Stomach (tissue), 9 donors: ENCODE data around the gene RTN4RL1. TPM values are rescaled to one million over a fixed set of nuclear protein-coding genes. Genes with fewer than 3 reads are reported as not detected.

Experiments
- DNase-seq, 2 donors: peaks; one replicate each; pipeline versions ENCODE4 v3.0.0 to v3.0.0-alpha.2; 2013 to 2019
- H3K27ac ChIP-seq, 5 donors: fragments of 200-600 bp in 4 of 5; sonication (generic) in 4 of 5; one replicate each; pipeline ENCODE4 v1.5.1; 2013 to 2019; ENCODE audit warnings: mild to moderate bottlenecking in 1 of 5, moderate library complexity in 1 of 5
- H3K27me3 ChIP-seq, 3 donors: fragments of 200-600 bp; sonication (generic); one replicate each; pipeline ENCODE4 v1.5.1; 2017 to 2019; ENCODE audit warnings: mixed run types in 1 of 3
- H3K36me3 ChIP-seq, 4 donors: fragments of 200-600 bp; sonication (generic); 1 replicate in 3 of 4; 2 replicates in 1 of 4; pipeline ENCODE4 v1.5.1; 2016 to 2019
- H3K4me1 ChIP-seq, 4 donors: fragments of 200-600 bp; sonication (generic); one replicate each; pipeline ENCODE4 v1.5.1; 2016 to 2019
- H3K4me3 ChIP-seq, 4 donors: fragments of 200-600 bp; sonication (generic) in 3 of 4; one replicate each; pipeline ENCODE4 v1.5.1; 2016 to 2019; ENCODE audit warnings: mild to moderate bottlenecking in 1 of 4
- H3K9me3 ChIP-seq, 4 donors: fragments of 200-600 bp; sonication (generic); one replicate each; pipeline ENCODE4 v1.5.1; 2016 to 2019
- EP300 ChIP-seq: sonication (generic); formaldehyde crosslinking; IDR thresholded peaks from one replicate; pipeline ENCODE4 v1.6.1; 2017; ENCODE audit warnings: antibody characterized with exemption
- POLR2A ChIP-seq, 4 donors: fragments of 450-650 bp; IDR thresholded peaks; one replicate each; pipeline ENCODE4 v1.6.1; 2016; ENCODE audit warnings: antibody characterized with exemption in 4 of 4, control low read depth in 2 of 4, mild to moderate bottlenecking in 1 of 4, moderate library complexity in 1 of 4
- POLR2AphosphoS5 ChIP-seq, 3 donors: sonication (generic); formaldehyde crosslinking; IDR thresholded peaks; one replicate each; pipeline ENCODE4 v1.6.1; 2016; ENCODE audit warnings: antibody characterized with exemption in 3 of 3
- WGBS, 5 donors: extraction: QIAGEN DNeasy Blood & Tissue Kit in 3 of 5; methylation state at CpG; one replicate each; pipeline versions ENCODE4 v1.1.5 to v1.1.7; 2013 to 2018; 5-methylcytosine and 5-hydroxymethylcytosine counted together
- intact Hi-C: fragments of 100-400 bp; cut with DNase I; formaldehyde crosslinking; loops from one replicate; pipeline ENCODE4 v1.15.1; 2023; ENCODE audit warnings: low total_unique reads
- polyA plus RNA-seq, 3 donors: library from polyadenylated mRNA; stranded (reverse); fragments of 200-250 nt; gene quantifications; one replicate each; pipeline ENCODE4 v1.2.3, GENCODE V29; 2013
- total RNA-seq, 5 donors: library from RNA; depleted of rRNA; stranded (reverse); fragments of >200 nt; gene quantifications; one replicate each; pipeline versions ENCODE4 v1.1.0 to v1.2.3, GENCODE V29; 2014 to 2016
- TF ChIP-seq, protein P1 (sequence below), 7 experiments: fragments of 450-650 bp in 4 of 7; fragments of 200-600 bp in 3 of 7; sonication (generic) in 3 of 7; IDR thresholded peaks; one replicate each; pipeline ENCODE4 v1.5.1; 2016 to 2019; ENCODE audit warnings: antibody characterized with exemption in 7 of 7, control low read depth in 2 of 7, mild to moderate bottlenecking in 1 of 7
- donor health status: healthy with polysubstance abuse.
- donor health status: Bipolar disorder and iron deficiency.
- donor health status: healthy.

RTN4RL1 gene
- total and polyA plus RNA-seq, 8 donors: 0.50 to 0.92 (median 0.72) TPM; not detected in 4

DNA sequence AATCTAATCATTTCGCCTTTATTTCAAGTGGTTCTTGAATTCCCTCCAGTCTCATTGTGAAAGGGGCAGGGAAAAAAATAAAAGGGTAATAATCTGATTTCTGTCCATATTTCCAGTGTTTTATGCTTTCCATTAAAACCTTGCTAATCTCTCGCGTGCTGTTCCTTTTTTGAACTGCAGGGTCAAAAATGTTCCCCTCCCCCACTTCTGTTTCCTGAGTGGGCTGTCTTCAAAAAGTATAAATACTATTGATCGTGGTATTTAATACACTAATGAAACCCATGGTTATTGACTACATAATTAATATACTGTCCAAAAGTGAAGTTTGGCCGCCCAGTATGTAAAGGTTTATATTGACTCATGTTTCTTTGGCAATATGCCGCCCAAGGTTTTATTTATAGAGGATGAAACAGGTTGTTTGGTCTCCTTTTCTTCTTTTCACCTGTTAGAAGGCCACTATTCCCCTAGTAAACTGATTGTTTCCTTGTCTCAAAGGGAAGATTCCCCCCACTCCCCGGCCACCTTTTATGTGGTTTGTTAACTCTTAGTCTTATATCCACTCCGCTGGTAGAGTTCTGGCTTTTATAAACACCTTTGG lies 125.6 kb downstream of the RTN4RL1 start:
- no peak for TF ChIP-seq EP300
- TF ChIP-seq POLR2AphosphoS5 (IDR thresholded peaks at IDR 0.05): no peak
- TF ChIP-seq, protein P1, sequence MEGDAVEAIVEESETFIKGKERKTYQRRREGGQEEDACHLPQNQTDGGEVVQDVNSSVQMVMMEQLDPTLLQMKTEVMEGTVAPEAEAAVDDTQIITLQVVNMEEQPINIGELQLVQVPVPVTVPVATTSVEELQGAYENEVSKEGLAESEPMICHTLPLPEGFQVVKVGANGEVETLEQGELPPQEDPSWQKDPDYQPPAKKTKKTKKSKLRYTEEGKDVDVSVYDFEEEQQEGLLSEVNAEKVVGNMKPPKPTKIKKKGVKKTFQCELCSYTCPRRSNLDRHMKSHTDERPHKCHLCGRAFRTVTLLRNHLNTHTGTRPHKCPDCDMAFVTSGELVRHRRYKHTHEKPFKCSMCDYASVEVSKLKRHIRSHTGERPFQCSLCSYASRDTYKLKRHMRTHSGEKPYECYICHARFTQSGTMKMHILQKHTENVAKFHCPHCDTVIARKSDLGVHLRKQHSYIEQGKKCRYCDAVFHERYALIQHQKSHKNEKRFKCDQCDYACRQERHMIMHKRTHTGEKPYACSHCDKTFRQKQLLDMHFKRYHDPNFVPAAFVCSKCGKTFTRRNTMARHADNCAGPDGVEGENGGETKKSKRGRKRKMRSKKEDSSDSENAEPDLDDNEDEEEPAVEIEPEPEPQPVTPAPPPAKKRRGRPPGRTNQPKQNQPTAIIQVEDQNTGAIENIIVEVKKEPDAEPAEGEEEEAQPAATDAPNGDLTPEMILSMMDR (IDR thresholded peaks at IDR 0.05): no peak
- no peak for TF ChIP-seq POLR2A (IDR thresholded peaks at IDR 0.05)
- H3K36me3 ChIP-seq: peaks cover 26 to 52% (median 48%) of the 10 kb centered on the region in 4 donors
- 88 to 94% (median 92%) methylated on average over 8 of the region's 8 CpGs for WGBS, 5 donors

DNA sequence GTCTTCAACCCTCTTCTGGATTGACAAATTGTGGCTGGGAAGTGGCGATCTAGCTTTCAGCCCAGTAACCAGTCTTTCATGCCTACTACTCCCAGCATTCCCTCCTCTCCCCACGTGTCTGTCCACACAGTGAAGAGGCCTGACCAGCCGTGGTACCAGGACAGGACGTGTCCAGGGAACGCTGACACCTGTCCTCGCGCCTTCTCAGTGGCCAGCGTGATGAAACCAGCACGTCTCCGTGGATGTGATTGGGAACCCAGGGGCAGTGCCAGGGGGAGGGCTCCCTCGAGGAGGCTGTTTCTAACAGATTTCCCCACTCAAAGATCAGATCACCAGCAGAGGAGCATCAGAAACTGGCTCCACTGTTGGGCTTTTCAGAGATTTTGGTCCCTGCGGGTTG lies 126.3 kb downstream of the RTN4RL1 start:
- no peak overlapping the region for H3K4me3 ChIP-seq
- WGBS, 5 donors: 91 to 96% (median 93%) methylated on average over 12 of the region's 12 CpGs
- no peaks in the 10 kb centered on the region for H3K27me3 ChIP-seq
- no peaks in the 10 kb centered on the region for H3K9me3 ChIP-seq
- TF ChIP-seq POLR2A (IDR thresholded peaks at IDR 0.05) (no peak), EP300 (no peak), POLR2AphosphoS5 (IDR thresholded peaks at IDR 0.05) (no peak)
- TF ChIP-seq, protein P1 (IDR thresholded peaks at IDR 0.05): no peak
- H3K4me1 ChIP-seq: no peaks in the 10 kb centered on the region
- H3K36me3 ChIP-seq: peaks cover 29 to 58% (median 54%) of the 10 kb centered on the region in 4 donors
- no peak overlapping the region for H3K27ac ChIP-seq
- intact Hi-C loops: no loop called here
- DNase-seq: no peak

More for the DNA sequence above, 125.6 kb downstream of the RTN4RL1 start:
- H3K27me3 ChIP-seq: no peaks in the 10 kb centered on the region
- H3K9me3 ChIP-seq: no peaks in the 10 kb centered on the region
- intact Hi-C loops: no loop called here
- H3K4me1 ChIP-seq: no peaks in the 10 kb centered on the region
- no peak for DNase-seq
- H3K4me3 ChIP-seq: no peak overlapping the region
- H3K27ac ChIP-seq: no peak overlapping the region

DNA sequence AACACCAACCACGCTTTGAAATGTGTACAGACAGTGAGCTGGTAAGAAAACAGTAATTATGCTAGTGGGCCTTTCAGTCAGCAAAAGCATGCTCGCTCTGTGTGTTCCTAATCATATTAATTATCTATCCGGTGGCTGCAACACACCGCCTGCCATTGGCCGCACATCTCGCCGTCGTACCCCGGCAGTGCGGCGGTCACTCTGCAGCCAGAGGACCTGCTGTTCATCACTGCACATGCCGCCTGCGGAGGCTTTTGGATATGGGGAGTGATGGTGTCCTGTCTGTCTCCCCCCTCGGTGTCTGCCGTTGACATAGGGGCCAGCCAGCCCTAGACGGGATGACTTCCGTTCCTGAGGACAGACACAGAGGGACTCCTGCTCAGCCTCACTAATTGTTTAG lies 126.8 kb downstream of the RTN4RL1 start:
- intact Hi-C loops: no loop called here
- Histone ChIP-seq H3K27me3 (no peaks in the 10 kb centered on the region), H3K4me3 (no peak overlapping the region), H3K36me3 (peaks cover 30 to 64% (median 59%) of the 10 kb centered on the region in 4 donors), H3K9me3 (no peaks in the 10 kb centered on the region), H3K4me1 (no peaks in the 10 kb centered on the region), H3K27ac (no peak overlapping the region)
- WGBS, 5 donors: 91 to 96% (median 95%) methylated on average over 17 of the region's 17 CpGs
- no peak for DNase-seq
- TF ChIP-seq POLR2A (IDR thresholded peaks at IDR 0.05) (no peak), POLR2AphosphoS5 (IDR thresholded peaks at IDR 0.05) (no peak), EP300 (no peak)
- TF ChIP-seq, protein P1 (IDR thresholded peaks at IDR 0.05): no peak

DNA sequence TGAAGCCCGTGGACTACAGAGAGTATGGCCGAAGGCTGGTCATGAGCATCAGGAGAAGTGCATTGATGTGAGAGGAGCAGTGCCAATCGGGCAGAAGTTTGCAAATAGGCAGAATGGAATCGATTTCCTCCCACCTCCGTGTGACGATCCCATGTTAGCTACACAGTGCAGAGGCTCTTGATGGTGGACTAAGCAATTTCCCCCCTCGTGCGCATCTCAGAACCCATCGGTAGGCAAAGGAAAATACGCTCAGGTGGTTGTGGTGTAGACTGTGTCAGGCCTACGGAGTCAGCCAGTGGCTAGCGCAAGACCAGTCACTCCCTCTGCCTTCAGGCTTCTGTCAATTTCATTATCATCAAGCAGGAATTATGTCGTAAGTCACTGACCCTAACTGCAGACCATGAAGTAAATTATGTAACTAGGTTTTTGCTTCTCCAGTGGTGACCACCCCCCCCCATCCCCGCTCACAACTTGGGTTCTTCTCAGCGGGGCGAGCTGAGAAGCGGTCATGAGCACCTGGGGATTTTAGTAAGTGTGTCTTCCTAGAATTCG lies 128.0 kb downstream of the RTN4RL1 start:
- DNase-seq: no peak
- TF ChIP-seq EP300: no peak
- TF ChIP-seq, protein P1 (IDR thresholded peaks at IDR 0.05): no peak
- Histone ChIP-seq H3K9me3 (no peaks in the 10 kb centered on the region), H3K36me3 (peaks cover 30 to 75% (median 71%) of the 10 kb centered on the region in 4 donors), H3K27me3 (no peaks in the 10 kb centered on the region), H3K4me1 (no peaks in the 10 kb centered on the region), H3K27ac (no peak overlapping the region), H3K4me3 (no peak overlapping the region)
- WGBS, 5 donors: 84 to 93% (median 85%) methylated on average over 18 of the region's 18 CpGs
- intact Hi-C loops: no loop called here
